GM12878 (cell line): ENCODE measurements around the gene C8G.

Source experiments
- CTCF ChIP-seq, 3 experiments: IDR thresholded peaks in 2 of 3; conservative IDR thresholded peaks in 1 of 3; 2 replicates each; pipeline ENCODE4 v1.5.1; 2011; ENCODE audit warnings: low read depth in 3 of 3, low read length in 3 of 3, mild to moderate bottlenecking in 3 of 3, control low read depth in 2 of 3, moderate library complexity in 2 of 3, inconsistent platforms in 1 of 3, mixed read lengths in 1 of 3; ENCODE audit not compliant: control insufficient read depth in 2 of 3, insufficient read depth in 1 of 3; ENCODE audit errors: extremely low read depth in 1 of 3
- EZH2 ChIP-seq: IDR thresholded peaks from 2 replicates; pipeline ENCODE4 v1.6.1; 2012; ENCODE audit warnings: low read depth, mild to moderate bottlenecking, control low read depth, inconsistent platforms, low read length, borderline replicate concordance; ENCODE audit not compliant: control insufficient read depth
- USF1 ChIP-seq: IDR thresholded peaks from 2 replicates; pipeline ENCODE4 v1.6.1; 2011; ENCODE audit warnings: borderline replicate concordance, low read depth, mild to moderate bottlenecking, moderate library complexity, mixed read lengths, low read length; ENCODE audit not compliant: insufficient read depth; ENCODE audit errors: extremely low read length

GRCh38 chr9:136973618-136974617 lies 28.9 kb downstream of the C8G start:
- no peak for TF ChIP-seq EZH2
- TF ChIP-seq USF1 = no peak
- no peak for TF ChIP-seq CTCF (IDR thresholded peaks at IDR 0.05 in 2 of 3, conservative IDR thresholded peaks at IDR 0.05 in 1 of 3; ENCODE audit: control insufficient read depth in 2 of 3, extremely low read depth in 1 of 3, insufficient read depth in 1 of 3, low read depth in 3 of 3, low read length in 3 of 3)
